GM21737 (cell line): Measurements from ENCODE around the gene DIAPH3.

Source experiments
- ATAC-seq: cut with Tn5 transposase; IDR thresholded peaks from one replicate; pipeline ENCODE4 v1.9.1; 2021; ENCODE audit warnings: mild to moderate bottlenecking, moderate library complexity; ENCODE audit not compliant: unreplicated experiment

Gene DIAPH3

DNA sequence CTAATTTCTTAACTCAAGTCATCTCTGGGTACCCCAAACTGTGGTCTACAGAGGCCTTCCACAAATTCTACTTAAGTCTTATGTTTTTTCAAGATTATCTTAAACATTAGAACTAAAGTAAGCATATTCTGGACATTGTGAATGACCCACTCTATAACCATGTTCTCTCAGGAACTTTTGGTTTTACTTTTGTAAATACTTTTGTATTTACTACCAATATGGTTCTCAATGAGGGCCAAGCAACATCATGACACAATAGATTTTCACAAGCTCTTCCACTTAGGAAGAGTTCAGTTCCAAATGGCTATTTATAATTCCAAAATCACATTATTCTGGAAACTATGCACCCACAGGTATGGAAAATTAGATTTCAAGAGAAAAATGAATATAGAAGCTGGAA is 10.8 kb downstream of the DIAPH3 start:
- no peak for ATAC-seq

DNA sequence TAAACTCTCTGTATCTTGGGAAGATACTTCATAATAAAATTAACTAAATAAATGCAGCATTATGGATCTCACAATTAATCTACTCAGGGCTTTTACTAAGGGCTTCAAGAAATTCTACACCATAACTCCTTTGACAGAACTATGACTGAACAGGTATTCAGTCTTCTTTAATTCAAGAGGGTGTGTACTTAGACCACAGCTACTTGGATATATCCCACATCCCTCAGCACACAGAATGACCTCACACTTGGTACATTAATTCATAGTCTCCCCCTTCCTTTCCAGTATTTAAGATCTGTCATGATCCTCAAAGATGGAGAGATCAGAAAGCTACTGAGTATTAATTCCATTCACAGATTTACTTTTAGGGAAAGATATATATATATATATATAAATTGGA is 11.6 kb downstream of the DIAPH3 start:
- ATAC-seq, result no peak

DNA sequence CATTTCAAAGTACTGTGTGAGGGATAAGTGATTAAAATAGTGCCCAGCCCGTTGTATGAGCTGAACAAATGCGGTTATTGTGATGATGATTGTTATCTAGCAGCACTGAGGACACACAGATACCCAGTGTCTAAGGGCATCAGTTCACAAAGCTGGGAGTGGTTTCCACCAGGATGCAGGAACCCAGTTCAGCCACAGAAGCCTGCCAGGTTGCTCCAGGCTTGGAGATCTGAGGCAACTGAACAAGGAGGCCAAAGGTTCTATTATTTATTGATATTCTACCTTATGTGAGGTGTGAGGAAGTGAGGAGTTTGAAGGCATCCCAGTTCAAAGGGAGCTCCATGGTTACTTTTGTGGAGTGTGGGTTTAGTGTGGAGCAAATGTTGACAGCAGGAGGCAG is 13.2 kb downstream of the DIAPH3 start:
- no peak for ATAC-seq

DNA sequence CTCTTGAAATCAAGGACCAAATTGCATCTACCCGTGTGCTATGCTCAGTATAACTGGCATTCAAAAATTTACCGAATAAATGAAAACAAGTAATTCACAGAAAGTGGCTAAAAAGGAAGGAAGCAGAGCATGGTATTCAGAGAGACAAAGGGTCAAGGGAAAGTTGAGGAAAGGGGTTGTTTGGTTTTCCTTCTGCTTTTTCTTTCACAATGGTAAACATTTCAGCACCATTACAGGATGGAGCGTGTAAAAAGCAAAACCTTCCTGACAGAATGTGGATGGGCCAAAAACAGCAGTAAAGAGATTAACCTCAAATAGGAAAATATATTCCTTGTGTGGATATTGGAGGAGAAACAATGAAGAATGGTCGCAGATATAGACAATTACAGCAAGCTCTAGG is 14.8 kb downstream of the DIAPH3 start:
- ATAC-seq, result no peak

DNA sequence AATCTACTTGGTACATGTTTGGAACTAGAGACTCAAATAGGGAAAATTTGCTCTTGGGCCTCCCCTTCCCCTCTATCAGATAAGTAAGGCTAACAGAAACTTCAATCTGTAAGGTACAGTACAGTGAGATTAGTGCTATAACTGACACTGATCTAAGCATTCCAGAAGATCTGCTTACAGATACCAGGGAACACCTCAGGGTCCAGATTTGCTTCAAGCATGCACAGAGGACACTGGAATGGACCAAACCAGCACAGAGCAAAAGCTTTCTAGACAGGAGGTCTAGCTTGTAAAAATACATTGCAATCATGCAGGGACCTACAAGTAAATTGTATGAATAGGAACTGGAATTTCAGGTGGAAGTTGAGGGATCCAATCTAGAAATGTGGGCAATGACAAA is 16.4 kb downstream of the DIAPH3 start:
- ATAC-seq, result no peak

DNA sequence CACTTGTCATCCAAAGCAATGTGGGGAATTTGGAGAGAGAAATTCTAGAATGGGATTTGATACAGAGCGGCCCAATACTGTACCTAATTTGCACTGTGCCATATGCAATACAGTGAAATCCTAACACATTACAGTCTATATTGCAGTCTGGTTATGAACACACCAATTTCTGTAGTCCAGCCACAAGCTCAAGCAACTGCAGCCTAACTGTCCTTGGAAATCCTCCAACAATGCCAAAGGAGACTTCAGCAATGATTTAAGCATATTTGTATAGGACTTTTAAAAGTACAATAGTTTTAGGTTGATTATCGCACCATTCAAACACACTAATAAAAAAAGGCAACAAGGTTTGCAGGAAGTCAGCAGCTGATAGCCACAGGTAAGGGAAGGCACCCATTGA is 17.3 kb downstream of the DIAPH3 start:
- no peak for ATAC-seq

DNA sequence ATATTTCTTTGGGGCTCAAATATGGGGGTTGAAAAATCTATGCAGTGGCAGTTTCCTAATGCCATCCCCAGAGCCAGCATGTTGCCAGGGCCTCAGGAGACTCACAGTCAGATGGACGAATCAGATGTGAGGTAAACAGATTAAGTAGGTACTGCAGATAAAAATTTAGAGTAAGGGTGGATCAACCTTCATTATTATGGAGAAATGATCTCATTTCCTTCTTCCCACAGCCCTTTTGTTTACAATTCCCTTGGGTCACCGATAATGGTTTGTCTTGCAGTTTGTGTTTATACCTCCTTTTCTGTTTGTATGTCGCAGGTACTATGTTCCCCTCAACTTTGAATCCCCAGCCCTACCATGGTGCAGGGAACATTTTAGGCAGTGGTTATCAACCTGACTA is 20.0 kb downstream of the DIAPH3 start:
- no peak for ATAC-seq

DNA sequence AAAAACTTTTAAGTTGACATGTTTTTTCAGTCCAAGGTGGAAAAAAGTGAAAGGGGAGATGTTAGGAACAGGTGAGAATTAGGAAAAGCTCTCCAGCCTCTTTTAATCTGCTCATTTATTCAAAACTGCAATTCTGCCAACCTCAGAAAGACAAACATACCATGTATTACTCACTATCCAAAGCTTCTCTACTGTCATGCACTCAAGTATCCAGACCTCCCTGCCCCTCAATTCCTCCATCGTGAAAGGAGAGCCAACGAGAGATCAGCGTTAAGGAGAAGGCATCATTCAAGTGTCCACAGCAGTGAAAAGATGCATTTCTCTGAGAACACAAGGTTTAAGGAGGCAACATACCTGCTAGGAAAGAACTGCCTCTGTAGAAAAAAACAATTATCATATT is 24.5 kb downstream of the DIAPH3 start:
- no peak for ATAC-seq

DNA sequence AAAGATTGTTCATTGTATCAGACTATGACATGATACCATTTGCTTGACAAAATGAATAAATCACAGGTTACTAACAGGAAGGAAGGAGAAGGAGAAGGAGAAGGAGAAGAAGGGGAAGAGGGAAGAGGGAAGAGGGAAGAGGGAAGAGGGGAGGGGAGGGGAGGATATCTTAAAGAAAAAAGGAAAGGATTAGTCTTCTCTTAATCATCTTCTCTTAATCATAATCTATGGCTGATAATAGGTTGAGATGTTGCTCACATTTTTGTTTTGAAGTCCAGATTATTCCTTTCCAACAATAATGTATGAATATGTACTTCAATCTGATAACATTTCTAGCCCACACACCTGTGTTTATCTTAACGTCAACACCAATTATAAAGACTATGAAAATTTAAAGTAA is 25.1 kb downstream of the DIAPH3 start:
- no peak for ATAC-seq

DNA sequence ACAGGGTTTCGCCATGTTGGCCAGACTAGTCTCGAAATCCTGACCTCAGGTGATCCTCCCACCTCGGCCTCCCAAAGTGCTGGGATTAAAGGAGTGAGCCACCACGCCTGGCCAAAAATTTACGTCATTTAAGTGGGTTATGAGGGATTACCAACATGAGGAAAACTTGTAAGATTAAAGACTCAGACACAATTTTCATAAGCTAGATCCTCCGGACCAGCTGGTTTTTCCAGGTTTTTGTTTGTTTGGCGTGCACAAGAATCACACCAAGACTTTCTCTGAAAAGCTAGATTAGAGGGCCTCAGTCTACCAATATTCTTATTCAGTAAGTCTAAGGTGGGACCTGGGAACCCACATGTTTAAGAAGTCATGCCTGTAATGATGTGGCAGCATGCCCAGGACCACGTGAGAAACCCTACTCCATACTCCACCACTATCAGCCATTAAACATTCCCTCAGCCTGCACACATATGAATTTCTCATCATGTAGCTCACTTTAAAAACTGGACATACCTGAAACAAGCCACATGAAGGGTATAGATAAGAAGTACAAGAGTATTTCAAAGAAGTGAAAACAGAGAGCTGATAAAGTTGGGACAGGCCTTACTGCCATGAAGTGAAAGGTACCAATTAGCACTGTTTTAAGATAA is 25.7 kb downstream of the DIAPH3 start:
- ATAC-seq, result no peak

DNA sequence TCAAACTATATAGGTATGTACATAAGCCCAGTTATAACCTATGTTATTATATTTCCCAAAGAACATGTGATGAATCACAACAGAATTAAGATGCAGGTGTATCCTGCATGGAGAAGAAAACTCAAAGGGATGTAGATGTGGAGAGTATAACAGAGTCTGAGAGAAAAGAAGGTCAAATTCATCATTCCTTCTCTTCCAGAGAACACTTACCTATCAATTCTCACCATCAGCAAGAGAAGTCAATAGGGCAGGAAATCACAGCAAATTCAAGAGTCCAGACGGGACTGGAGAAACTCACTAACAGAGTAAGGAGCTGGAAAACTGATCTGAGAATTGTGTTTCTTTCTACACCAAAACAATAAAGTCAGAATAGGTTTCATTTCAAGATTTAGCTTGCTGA is 28.4 kb downstream of the DIAPH3 start:
- no peak for ATAC-seq

DNA sequence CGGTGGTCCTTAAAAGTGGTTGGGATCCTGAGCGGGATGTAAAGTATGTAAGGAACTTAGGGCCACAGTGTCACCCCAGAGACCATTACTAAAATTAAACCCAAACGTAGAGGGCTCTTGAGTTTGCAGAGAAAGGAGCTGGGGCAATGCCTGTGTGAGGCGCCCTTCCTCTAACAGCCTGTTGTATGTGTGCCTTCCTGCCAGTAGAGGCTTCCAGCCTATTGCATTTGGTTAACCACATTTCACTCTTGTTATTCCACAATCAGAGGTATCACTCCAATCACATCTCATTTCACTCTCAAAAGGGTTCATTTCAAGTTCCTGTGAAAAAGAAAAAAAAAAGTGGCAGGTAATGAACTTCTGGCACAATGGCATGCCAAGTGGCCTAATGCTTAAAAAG is 29.4 kb downstream of the DIAPH3 start:
- ATAC-seq, result no peak

DNA sequence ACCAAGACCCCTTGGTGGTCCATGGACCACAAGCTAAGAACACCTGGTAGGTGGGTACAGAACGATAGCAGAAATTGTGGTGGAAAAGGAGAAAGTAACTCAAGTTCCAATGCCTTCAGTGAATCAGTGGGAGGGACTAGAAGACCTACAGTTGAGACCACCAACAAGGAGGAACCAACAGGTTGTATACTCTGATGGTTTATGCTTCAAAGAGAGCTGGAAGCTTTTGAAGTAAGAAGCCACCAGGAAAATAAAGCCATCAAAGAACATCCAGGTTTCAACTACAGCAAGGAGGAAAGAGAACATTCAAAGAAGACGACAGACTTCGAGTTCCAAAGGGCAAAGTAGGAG is 42.4 kb downstream of the DIAPH3 start:
- no peak for ATAC-seq

DNA sequence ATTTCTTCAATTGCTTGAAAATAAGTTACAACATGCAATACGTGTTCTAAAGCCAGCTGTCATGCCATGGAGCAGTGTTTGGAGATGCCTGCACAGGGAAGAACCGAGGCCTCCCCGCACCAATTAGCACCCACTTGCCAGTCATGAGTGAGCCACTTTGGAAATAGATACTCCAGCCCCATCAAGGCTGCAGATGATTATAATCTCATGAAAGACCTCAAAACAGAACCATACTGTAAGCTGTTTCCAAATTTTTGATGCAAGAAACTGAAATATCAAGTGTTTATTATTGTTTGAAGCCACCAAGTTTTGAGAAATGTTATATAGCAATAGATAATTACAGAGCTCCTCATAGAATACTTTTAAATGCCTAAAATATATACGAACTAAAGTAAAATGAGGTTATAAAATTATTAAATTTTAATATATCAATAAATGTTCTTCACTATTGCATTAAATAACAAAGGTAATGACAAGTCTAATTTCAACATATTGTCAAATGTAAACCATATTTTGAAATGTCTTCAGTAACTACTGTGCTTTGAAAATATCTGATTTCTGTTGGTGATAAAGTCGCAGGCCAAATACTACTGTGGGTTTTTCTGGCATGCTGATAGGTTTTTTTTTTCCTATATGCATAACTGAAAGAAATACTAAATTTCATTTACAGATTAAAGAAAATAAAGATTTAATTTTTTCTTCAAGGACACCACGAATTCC is 43.0 kb downstream of the DIAPH3 start:
- ATAC-seq, result no peak

DNA sequence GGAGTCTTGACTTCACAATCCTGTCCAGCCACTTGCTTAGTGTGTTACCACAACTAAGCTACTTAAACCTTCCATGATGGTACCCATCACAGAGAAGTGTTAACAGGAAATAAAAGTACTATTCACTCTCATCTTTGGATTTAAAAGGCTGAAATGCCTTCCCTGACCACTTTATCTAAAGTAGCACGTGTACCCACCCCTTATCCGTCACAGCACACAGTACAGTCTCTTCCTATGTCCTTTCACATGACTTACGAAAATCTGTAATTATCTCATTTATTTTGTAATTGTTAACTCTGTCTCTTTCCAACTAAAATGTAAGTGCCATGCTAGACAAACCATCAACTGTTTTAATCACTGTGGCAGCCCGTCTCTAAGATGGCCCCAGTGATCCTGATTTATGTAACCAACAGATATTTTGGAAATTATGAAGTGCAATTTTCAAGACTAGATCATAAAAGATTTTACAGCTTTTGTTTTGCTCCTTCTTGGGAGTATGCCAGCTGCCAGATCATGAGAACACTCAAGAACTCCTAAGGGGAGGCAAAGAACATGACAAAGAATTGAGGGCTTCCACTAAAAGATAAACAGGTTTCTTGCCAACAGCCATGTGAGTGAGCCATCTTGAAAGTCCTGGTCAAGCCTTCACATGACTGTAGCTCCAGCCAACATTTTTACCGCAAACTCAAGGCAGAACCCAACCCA is 44.9 kb downstream of the DIAPH3 start:
- ATAC-seq, result no peak

DNA sequence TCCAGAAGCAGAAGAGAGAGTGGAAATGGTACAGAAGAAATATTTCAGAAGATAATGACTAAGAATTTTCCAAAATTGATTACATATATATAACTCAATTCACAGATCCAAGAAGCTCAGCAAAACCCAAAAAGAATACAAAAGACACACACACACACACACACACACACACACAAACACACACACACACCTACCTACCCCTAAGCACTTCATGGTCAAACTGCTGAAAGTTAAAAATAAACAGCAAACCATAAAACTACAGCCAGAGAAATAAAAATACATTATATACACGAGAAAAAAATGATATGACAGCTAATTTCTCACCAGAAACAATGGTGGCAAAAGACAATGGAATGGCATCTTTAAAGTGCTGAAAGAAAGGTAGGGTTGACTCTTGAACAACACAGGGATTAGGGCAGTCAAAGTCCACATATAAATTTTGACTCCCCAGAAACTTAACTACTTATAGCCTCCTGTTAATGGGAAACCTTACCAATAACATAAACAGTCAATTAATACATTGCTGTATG is 49.2 kb downstream of the DIAPH3 start:
- no peak for ATAC-seq

DNA sequence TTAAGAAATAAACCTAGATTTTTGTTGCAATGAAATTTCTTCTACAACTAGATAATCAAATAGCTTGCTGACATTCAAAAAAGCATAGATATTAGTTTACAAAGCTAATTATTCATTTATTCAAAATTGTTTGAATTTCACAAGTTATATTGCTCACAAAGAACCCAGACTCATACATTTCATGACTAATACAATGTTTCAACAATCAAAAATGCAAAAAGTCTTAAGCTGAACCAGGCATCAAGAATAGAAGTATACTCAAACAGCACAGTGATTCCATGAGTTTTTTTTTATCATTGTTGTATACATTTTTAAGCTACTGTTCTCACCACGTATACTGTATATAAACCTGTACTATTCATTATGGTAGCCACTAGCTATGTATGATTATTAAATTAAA is 51.0 kb downstream of the DIAPH3 start:
- no peak for ATAC-seq

DNA sequence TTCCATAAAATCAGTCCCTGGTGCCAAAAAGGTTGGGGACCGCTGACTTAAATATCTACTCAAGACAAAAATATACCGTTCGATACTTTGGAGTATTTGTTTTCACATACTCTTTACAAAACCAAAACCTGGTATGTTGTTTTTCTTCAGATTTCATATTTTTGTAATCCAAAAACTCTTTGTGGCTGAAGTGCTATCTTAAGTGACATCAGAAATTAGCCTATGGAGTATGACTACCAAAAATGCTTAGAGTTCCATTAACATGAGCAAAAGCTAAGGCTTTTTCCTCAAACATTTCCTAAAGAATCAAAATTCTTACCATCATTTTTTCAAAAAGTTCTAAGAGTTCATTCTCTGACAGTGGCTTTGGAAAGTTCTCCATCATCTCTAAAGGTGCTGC is 52.0 kb downstream of the DIAPH3 start:
- ATAC-seq, result no peak

DNA sequence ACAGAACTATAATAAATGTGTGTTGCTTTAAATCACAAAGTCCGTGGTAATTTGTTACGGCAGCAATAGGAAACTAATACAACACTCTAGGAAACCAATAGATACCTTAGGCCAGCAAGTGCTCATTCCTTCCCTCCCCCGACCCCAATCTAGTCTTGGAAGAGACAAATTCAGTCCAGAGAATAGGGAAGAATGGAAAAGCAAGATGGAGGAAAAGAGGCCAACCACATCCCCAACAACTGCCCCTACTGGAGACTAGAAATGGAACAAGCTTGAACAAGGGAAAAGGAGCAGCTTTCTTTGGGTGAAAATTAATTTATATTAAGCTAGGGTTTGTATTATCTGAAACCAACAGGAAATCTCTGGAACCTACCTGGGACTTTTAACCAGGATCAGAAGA is 54.4 kb downstream of the DIAPH3 start:
- no peak for ATAC-seq

DNA sequence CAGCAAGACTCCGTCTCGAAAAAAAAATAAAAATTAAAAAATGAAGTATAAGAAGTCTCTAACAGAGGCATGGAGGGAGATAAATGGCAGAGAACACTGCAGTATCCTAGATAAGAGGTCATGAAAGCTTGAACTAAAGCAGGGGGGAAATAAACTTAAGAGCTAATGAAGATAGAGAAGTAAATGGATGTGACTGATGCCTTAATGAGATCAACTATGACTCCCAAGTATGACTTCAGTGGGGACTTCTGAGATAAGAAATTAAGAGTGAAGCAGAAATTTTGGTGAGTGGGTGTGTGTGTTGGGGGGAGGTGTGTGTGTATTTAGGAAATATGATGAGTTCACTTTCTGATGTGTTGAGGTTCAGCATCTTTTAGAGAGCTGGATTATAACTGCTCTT is 55.1 kb downstream of the DIAPH3 start:
- no peak for ATAC-seq

DNA sequence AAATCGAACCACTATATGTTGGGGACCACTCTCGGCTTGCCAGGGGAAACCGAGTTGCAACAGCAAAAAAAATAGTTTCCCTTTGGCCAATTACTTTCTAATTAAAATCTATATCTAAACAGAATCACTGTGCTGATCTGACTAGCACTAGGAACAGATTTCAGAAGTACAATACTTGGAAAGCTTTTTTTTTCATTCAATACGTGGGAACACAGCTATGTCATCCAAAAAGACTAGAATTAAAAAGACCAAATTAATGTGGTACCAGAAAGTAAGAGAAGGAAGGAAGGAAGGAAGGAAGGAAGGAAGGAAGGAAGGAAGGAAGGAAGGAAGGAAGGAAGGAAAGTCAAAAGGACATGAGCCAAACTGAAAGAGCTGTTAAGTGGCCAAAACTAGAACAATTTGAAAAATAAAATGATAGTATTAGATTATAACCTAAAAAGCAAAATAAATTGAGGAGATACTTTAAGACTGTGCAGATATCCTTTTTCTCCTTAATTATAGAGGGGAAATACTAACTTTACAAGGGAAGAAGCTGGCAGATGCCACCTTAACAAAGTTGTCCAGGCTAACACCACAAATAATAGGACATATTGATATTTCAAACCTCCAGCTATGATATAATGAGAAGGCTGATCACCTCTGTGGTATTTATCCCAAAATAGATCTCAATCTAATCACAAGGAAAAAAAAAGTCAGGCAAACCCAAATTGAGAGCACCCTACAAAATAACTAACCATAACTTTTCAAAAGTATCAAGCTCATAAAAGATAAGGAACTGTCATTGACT is 63.9 kb downstream of the DIAPH3 start:
- no peak for ATAC-seq
